Stomach (tissue), 4 donors: ENCODE measurements around the gene PPP2R5C.

Experiments
- POLR2A ChIP-seq, 4 donors: fragments of 450-650 bp; IDR thresholded peaks; one replicate each; pipeline ENCODE4 v1.6.1; 2016; ENCODE audit warnings: antibody characterized with exemption in 4 of 4, control low read depth in 2 of 4, mild to moderate bottlenecking in 1 of 4, moderate library complexity in 1 of 4
- POLR2AphosphoS5 ChIP-seq, 3 donors: sonication (generic); formaldehyde crosslinking; IDR thresholded peaks; one replicate each; pipeline ENCODE4 v1.6.1; 2016; ENCODE audit warnings: antibody characterized with exemption in 3 of 3
- TF ChIP-seq, protein P1 (sequence below), 7 experiments: fragments of 450-650 bp in 4 of 7; fragments of 200-600 bp in 3 of 7; sonication (generic) in 3 of 7; IDR thresholded peaks; one replicate each; pipeline ENCODE4 v1.5.1; 2016 to 2019; ENCODE audit warnings: antibody characterized with exemption in 7 of 7, control low read depth in 2 of 7, mild to moderate bottlenecking in 1 of 7

DNA sequence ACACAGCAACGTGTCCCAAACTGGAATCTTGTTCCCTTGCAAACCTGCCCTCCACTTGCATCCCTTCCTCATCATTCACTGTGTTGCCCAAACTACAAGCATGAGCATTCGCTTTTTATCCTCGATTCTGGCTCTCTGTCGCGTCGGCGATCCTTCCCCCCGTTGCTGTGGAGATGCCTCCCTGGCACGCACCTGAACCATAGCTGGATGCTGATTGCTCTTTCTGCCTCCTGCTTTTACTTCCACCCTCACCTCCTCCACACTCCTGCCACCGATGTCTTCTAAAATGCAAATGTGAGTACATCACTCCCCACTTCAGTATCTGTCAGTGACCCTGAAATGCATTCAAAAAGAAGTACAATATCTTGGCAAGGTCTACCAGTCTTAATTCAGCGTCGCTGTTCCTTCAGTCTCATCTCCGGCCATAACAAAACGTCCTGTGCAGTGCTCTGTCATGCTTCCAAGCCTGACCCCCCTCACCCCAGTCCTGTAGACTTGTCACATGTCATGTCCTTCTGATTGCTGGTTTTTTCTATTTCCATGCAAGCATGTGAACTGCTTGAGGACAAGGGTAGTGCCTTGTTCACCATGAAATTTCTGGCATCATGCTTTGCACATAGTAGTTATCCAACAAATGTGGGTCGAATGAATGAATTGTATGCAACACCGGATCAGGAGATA is 2.5 kb upstream of the PPP2R5C start:
- TF ChIP-seq, protein P1, sequence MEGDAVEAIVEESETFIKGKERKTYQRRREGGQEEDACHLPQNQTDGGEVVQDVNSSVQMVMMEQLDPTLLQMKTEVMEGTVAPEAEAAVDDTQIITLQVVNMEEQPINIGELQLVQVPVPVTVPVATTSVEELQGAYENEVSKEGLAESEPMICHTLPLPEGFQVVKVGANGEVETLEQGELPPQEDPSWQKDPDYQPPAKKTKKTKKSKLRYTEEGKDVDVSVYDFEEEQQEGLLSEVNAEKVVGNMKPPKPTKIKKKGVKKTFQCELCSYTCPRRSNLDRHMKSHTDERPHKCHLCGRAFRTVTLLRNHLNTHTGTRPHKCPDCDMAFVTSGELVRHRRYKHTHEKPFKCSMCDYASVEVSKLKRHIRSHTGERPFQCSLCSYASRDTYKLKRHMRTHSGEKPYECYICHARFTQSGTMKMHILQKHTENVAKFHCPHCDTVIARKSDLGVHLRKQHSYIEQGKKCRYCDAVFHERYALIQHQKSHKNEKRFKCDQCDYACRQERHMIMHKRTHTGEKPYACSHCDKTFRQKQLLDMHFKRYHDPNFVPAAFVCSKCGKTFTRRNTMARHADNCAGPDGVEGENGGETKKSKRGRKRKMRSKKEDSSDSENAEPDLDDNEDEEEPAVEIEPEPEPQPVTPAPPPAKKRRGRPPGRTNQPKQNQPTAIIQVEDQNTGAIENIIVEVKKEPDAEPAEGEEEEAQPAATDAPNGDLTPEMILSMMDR (IDR thresholded peaks at IDR 0.05) = no peak
- no peak for TF ChIP-seq POLR2A (IDR thresholded peaks at IDR 0.05)
- no peak for TF ChIP-seq POLR2AphosphoS5 (IDR thresholded peaks at IDR 0.05)
